Thoracic aorta (tissue), 2 donors: ENCODE data around the gene JAG1. TPM values are rescaled to one million over a fixed set of nuclear protein-coding genes. Genes with fewer than 3 reads are reported as not detected.

Source experiments
- ATAC-seq: fragments of 150-250 bp; one replicate; pipeline ENCODE4 v1.8.0; 2017; ENCODE audit warnings: low read depth; ENCODE audit not compliant: insufficient number of reproducible peaks, low FRiP score
- DNase-seq: peaks from one replicate; pipeline ENCODE4 v3.0.0-alpha.2; 2020; ENCODE audit warnings: low spot score
- H3K27ac ChIP-seq, 2 donors: fragments of 200-600 bp; sonication (generic); 1 replicate in 1 of 2; 2 replicates in 1 of 2; pipeline ENCODE4 v1.5.1; 2016; ENCODE audit warnings: mild to moderate bottlenecking in 2 of 2, moderate library complexity in 2 of 2
- H3K27me3 ChIP-seq: fragments of 200-600 bp; sonication (generic); replicated peaks from 2 replicates; pipeline ENCODE4 v1.6.0; 2016; ENCODE audit warnings: mild to moderate bottlenecking; ENCODE audit not compliant: insufficient read depth
- H3K36me3 ChIP-seq: fragments of 200-600 bp; sonication (generic); one replicate; pipeline ENCODE4 v1.5.1; 2016
- H3K4me1 ChIP-seq, 2 donors: fragments of 200-600 bp; sonication (generic); 1 replicate in 1 of 2; 2 replicates in 1 of 2; pipeline versions ENCODE4 v1.5.1 to v1.6.0; 2016; ENCODE audit warnings: low read depth in 2 of 2, mild to moderate bottlenecking in 1 of 2; ENCODE audit not compliant: control insufficient read depth in 1 of 2
- H3K4me3 ChIP-seq: fragments of 200-600 bp; sonication (generic); 2 replicates; pipeline ENCODE4 v1.5.1; 2016; ENCODE audit warnings: mild to moderate bottlenecking
- H3K9me3 ChIP-seq: fragments of 200-600 bp; sonication (generic); 2 replicates; pipeline ENCODE4 v1.5.1; 2016
- CTCF ChIP-seq: fragments of 200-600 bp; sonication (generic); IDR thresholded peaks from one replicate; pipeline ENCODE4 v1.5.1; 2019; ENCODE audit warnings: antibody characterized with exemption
- total RNA-seq, 2 donors: library from RNA; depleted of rRNA; stranded (reverse); fragments of >200 nt; gene quantifications; one replicate each; pipeline versions ENCODE4 v1.1.0 to v1.2.3, GENCODE V29; 2016

JAG1 gene
- total RNA-seq, 2 donors from 2014 or later: 237 to 253 TPM

GRCh38 chr20:10645205-10645570 lies 28.6 kb downstream of the JAG1 start:
- no peak for DNase-seq
- Histone ChIP-seq H3K9me3 (no peaks in the 10 kb centered on the region), H3K36me3 (peaks cover 88% of the 10 kb centered on the region), H3K27me3 (no peaks in the 10 kb centered on the region), H3K4me1 (peaks cover 14 to 85% of the 10 kb centered on the region in 2 donors), H3K27ac (peak overlapping the region; percentile 98 to 100), H3K4me3 (no peak overlapping the region)
- TF ChIP-seq CTCF: no peak
- ATAC-seq: no peak

GRCh38 chr20:10644458-10645204 lies 29.2 kb downstream of the JAG1 start:
- H3K36me3 ChIP-seq: peaks cover 88% of the 10 kb centered on the region
- no peak overlapping the region for H3K4me3 ChIP-seq
- no peak for TF ChIP-seq CTCF
- ATAC-seq (no peak), DNase-seq (no peak)
- no peaks in the 10 kb centered on the region for H3K9me3 ChIP-seq
- peak overlapping the region; percentile 98 to 100 for H3K27ac ChIP-seq
- no peaks in the 10 kb centered on the region for H3K27me3 ChIP-seq
- H3K4me1 ChIP-seq: peaks cover 18 to 85% of the 10 kb centered on the region in 2 donors

- Histone ChIP-seq H3K36me3 (peaks cover 80% of the 10 kb centered on the region), H3K27ac (peak overlapping the region; percentile 98 to 100), H3K4me3 (no peak overlapping the region), H3K4me1 (peaks cover 14 to 83% of the 10 kb centered on the region in 2 donors), H3K27me3 (no peaks in the 10 kb centered on the region), H3K9me3 (no peaks in the 10 kb centered on the region)
- DNase-seq: no peak
- no peak for ATAC-seq
- no peak for TF ChIP-seq CTCF
These were observed 30.3 kb downstream of the JAG1 start for GRCh38 chr20:10643560-10643873.

- Histone ChIP-seq H3K36me3 (peaks cover 75% of the 10 kb centered on the region), H3K4me3 (no peak overlapping the region), H3K27me3 (no peaks in the 10 kb centered on the region), H3K9me3 (no peaks in the 10 kb centered on the region), H3K4me1 (peaks cover 18 to 83% of the 10 kb centered on the region in 2 donors), H3K27ac (peak overlapping the region; percentile 98 to 100)
- no peak for ATAC-seq
- no peak for DNase-seq
- TF ChIP-seq CTCF: no peak
These were observed 30.8 kb downstream of the JAG1 start for GRCh38 chr20:10642856-10643559.

- Histone ChIP-seq H3K27ac (peak overlapping the region; percentile 98 to 100), H3K36me3 (peaks cover 64% of the 10 kb centered on the region), H3K4me3 (no peak overlapping the region), H3K4me1 (peaks cover 23 to 83% of the 10 kb centered on the region in 2 donors), H3K9me3 (no peaks in the 10 kb centered on the region), H3K27me3 (no peaks in the 10 kb centered on the region)
- no peak for TF ChIP-seq CTCF
- DNase-seq (no peak), ATAC-seq (no peak)
These were observed 31.9 kb downstream of the JAG1 start for GRCh38 chr20:10641893-10642292.
